GM18519 (cell line): ENCODE results near the gene NPTN.
"Not testable (repeated sequence)": the region's sequence is repeated elsewhere in the genome, so short reads cannot be mapped to it uniquely, and the experiment has no call there.

Experiments
- ATAC-seq: cut with Tn5 transposase; IDR thresholded peaks from one replicate; pipeline ENCODE4 v1.9.1; 2021; ENCODE audit warnings: mild to moderate bottlenecking, moderate library complexity; ENCODE audit not compliant: unreplicated experiment, low FRiP score

NPTN gene

GRCh38 chr15:73633111-73633990 lies at the start of gene NPTN:
Gene NPTN, minus strand, starts transcription at chr15:73633389. Its CDS starts 174 bp downstream, at chr15:73633215.
- peak; percentile 75 for ATAC-seq

- ATAC-seq: no peak
These were observed 49.5 kb upstream of the NPTN start for GRCh38 chr15:73682600-73683090.

GRCh38 chr15:73681856-73682599 lies 48.8 kb upstream of the NPTN start:
- no peak for ATAC-seq

DNA sequence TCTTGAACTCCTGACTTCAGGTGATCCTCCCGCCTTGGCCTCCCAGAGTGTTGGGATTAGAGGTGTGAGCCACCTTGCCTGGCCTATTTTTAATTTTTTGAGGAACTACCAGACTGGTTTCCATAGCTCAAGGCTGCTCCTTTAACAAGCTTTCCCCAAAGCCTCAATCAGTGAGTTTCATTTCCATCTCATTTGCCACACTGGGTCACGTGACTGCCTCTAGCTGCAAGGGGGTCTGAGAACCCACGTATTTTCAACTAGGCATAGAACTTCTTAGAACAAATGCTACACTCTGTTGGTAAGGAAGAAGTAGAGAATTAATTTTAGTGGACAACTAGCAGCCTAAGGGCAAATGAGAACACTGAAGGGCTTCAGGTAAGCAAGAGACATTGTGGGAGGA lies 47.9 kb upstream of the NPTN start:
- no peak for ATAC-seq

- no peak for ATAC-seq
These were observed 47.4 kb upstream of the NPTN start for GRCh38 chr15:73680549-73680948.

GRCh38 chr15:73679964-73680363 lies 46.8 kb upstream of the NPTN start:
- no peak for ATAC-seq

DNA sequence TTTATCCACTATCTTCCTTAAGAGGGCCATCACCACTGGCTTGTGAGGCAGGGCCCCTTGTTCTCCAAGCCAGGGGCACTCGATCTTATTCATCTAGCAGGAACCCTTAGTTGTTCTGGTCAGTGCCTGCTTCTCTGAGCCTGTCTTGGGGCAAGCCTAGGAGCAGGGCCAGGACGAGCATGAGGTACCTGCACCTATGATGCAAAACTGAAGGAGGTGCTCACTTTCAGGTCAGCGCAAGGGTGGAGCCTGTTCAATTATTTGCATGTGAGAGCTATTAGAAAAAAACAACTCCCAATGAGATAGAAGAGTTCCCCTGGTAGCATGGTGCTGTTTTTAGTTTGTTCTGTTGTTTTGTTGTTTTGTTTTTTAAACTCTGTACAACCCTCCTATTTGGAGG lies 46.0 kb upstream of the NPTN start:
- ATAC-seq: no peak

DNA sequence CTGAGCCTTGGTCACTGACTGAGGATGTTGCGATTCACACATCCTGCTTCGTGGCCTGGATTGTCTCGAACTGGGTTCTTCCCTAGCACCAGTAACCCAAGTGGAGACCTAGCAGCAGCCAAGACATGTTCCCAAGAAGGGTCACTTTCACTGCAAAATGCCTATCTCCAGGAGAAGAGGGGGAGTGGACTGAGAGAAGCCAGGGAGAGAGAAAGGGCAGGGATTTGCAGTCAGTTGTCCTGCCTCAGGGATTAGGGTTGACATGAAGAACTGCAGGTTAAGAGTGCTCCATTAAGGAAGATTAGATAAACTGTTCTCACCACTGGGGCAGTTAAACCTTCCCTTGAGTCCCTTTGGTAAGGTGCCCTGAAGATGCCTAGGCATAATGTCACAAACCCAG lies 45.3 kb upstream of the NPTN start:
- no peak for ATAC-seq

- ATAC-seq: no peak
These were observed 44.5 kb upstream of the NPTN start for GRCh38 chr15:73677733-73678132.

- no peak for ATAC-seq
These were observed 44.0 kb upstream of the NPTN start for GRCh38 chr15:73677146-73677607.

- no peak for ATAC-seq
These were observed 41.4 kb upstream of the NPTN start for GRCh38 chr15:73674587-73674986.

GRCh38 chr15:73660455-73660854 lies 27.3 kb upstream of the NPTN start:
- ATAC-seq: no peak

DNA sequence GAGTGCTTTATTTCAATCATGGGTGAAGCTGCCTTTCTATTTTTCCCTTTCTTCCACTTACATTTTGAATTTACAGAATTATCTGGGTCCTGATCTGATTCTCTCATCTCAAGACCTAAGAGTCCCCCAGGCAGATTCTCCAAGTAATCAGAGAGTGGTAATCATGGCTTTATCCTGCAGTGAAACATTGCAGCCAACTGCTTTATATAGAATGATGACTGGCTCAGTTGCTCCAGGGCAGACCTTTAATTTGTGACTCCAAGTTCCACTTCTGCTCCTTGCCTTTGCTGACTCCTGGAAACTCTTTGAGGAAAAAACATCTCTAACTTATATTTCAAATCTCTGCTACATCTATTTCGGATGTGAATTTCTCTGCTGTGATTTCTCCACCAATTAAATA lies 25.5 kb upstream of the NPTN start:
- no peak for ATAC-seq

DNA sequence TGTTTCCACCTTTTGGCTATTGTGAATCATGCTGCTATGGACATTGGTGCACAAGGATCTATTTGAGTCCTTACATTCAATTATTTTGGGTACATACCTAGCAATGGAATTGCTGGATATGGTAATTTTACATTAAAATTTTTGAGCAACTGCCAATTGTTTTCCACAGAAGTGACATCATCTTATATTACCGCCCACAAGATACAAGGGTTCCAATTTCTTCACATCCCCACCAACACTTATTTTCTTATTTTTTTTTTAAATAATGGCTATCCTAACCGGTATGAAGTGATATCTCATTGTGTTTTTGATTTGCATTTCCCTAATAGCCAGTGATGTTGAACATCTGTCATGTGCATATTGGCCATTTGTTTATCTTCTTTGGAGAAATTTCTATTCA lies 22.5 kb upstream of the NPTN start:
- ATAC-seq: no peak

DNA sequence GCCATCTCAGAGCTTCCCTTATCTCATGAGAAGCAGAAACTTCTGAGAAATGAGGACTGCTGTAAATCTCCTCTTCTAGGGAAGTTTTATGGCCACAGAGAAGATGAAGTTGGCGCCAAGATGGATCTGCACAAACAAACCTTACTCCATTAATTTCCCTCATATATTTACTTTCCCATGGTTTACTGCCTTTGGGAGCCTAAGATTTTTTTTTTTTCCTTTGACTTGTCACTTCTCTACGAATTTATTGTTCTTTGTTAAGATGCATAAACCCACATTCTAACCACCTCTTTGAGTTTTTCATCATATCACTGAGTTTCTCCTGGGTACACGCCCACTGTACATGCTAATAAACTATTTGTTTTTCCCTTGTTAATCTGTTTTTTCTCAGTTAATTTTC lies 21.5 kb upstream of the NPTN start:
- ATAC-seq: no peak

- no peak for ATAC-seq
These were observed 17.4 kb upstream of the NPTN start for GRCh38 chr15:73650416-73651126.

DNA sequence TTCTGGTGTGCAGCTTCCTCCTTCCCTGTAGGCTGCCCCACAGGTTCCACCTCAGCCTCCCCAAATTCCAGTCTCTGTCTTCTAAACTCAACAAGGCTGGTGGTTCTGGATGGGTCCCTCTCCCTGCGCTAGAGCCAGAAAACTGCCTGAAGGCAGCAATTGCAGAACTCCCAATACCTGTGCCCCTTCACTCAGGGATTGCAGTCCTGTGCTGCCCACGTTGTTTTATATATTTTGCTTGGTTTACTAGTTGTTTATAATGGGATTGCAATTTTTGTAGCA lies 14.8 kb upstream of the NPTN start:
- ATAC-seq: no peak

- ATAC-seq: no peak
These were observed 14.2 kb upstream of the NPTN start for GRCh38 chr15:73647259-73648013.

DNA sequence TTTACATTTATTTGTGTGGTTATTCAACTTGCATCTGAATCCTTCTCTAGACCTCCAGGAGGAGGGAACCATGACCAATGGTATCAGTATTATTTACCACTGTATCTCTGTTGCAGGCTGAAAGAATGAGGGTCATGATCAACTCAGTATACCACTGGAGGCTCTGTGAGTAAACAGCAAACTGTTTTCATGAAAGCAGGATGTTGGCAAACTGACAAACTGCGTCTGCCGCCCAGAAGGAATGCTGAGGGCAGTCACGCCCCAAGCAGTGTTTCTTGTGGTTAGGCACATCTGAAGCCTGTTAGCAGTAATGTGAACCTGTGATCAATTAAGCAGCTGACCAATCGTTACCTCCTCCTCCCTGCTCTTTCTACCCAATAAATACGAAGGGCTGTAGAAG lies 6.3 kb upstream of the NPTN start:
- not testable (repeated sequence) for ATAC-seq

- no peak for ATAC-seq
These were observed 4.3 kb upstream of the NPTN start for GRCh38 chr15:73637527-73637926.
